Activated CD4-positive, alpha-beta T cell treated with anti-CD3 and anti-CD28 coated beads, Interleukin-2, amount 10 ng/mL, durations not matched to agents 24 days and 14 days (primary cell): ENCODE data around the gene RAB11FIP4. TPM values are rescaled to one million over a fixed set of nuclear protein-coding genes. Genes with fewer than 3 reads are reported as not detected.

Experiments
- DNase-seq: peaks from one replicate; pipeline ENCODE4 v3.0.0; 2022
- H3K27ac Mint-ChIP-seq: one replicate; pipeline ENCODE4 v1.8.0; 2022; ENCODE audit warnings: mild to moderate bottlenecking, mixed read lengths
- H3K27me3 Mint-ChIP-seq: one replicate; pipeline ENCODE4 v1.8.0; 2022; ENCODE audit warnings: mixed read lengths
- H3K36me3 Mint-ChIP-seq: one replicate; pipeline ENCODE4 v1.8.0; 2022; ENCODE audit warnings: low read depth, mild to moderate bottlenecking, mixed read lengths
- H3K4me1 Mint-ChIP-seq: one replicate; pipeline ENCODE4 v1.8.0; 2021; ENCODE audit warnings: mixed read lengths
- H3K4me3 Mint-ChIP-seq: one replicate; pipeline ENCODE4 v1.8.0; 2022; ENCODE audit warnings: mild to moderate bottlenecking, moderate library complexity, mixed read lengths
- H3K9me3 Mint-ChIP-seq: one replicate; pipeline ENCODE4 v1.8.0; 2021; ENCODE audit warnings: mixed read lengths
- intact Hi-C: fragments of 100-400 bp; cut with micrococcal nuclease; formaldehyde crosslinking; loops from one replicate; pipeline ENCODE4 v1.15.1; 2023
- total RNA-seq: library from RNA; stranded (reverse); gene quantifications from 2 replicates; pipeline ENCODE4 v1.2.3, GENCODE V29; 2022

Gene RAB11FIP4
- total RNA-seq, 1 donor from 2014 or later, result 24.3 TPM

DNA sequence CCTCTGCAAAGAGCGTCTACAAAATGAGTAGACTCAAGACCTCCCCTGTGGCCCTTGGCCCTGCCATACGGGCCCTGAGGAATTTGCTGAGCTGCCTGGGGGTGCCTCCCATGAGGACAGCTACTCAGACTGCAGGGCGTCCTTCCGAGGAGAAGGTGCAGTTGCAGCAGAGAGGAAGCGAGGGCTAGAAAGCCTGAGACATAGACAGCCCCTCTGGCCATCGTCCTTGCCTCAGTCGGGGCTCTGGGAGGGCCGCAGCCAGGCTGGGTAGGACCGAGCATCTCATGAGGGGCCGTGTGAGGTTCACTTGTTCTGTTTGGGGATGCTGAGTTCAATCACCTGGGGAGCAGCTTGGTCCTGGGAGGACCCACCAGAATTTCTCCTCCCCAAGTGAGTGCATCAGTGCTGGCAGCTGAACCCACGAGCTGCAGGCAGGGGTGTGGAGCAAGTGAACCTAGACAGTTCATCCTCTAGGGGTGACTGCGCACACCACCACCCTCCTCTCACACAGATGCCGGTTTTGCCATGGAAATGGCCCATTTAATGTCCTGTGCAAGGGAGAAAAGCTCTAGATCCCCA, 20.3 kb downstream of the RAB11FIP4 start:
- H3K4me1 Mint-ChIP-seq, result no peaks in the 10 kb centered on the region
- no peak for DNase-seq
- no peaks in the 10 kb centered on the region for H3K36me3 Mint-ChIP-seq
- H3K27ac Mint-ChIP-seq, result no peak overlapping the region
- no peaks in the 10 kb centered on the region for H3K9me3 Mint-ChIP-seq
- intact Hi-C loops, result no loop called here
- H3K4me3 Mint-ChIP-seq, result no peak overlapping the region
- peaks cover 12% of the 10 kb centered on the region for H3K27me3 Mint-ChIP-seq

DNA sequence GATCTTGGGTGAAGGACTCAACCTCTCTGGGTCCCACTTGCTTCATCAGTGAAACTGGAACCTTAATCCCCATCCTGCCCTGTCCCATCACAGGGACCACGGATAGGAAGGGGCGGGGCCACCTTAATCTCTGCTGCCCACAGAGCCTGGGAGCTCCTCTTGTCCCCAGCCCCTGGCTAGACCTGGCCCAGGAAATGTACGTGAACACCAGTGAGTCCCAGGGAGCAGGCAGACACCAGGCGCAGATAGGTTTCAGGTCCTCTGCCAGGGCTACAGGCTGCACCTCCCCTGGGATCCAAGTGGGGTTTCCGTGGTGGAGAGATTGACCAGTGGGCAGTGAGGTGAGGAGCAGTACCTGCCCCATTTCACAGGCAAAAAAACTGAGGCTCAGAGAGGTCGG, 21.0 kb downstream of the RAB11FIP4 start:
- H3K27ac Mint-ChIP-seq, result no peak overlapping the region
- DNase-seq, result no peak
- H3K9me3 Mint-ChIP-seq, result no peaks in the 10 kb centered on the region
- peaks cover 8% of the 10 kb centered on the region for H3K27me3 Mint-ChIP-seq
- H3K4me3 Mint-ChIP-seq, result no peak overlapping the region
- no peaks in the 10 kb centered on the region for H3K36me3 Mint-ChIP-seq
- intact Hi-C loops, result no loop called here
- H3K4me1 Mint-ChIP-seq, result no peaks in the 10 kb centered on the region

DNA sequence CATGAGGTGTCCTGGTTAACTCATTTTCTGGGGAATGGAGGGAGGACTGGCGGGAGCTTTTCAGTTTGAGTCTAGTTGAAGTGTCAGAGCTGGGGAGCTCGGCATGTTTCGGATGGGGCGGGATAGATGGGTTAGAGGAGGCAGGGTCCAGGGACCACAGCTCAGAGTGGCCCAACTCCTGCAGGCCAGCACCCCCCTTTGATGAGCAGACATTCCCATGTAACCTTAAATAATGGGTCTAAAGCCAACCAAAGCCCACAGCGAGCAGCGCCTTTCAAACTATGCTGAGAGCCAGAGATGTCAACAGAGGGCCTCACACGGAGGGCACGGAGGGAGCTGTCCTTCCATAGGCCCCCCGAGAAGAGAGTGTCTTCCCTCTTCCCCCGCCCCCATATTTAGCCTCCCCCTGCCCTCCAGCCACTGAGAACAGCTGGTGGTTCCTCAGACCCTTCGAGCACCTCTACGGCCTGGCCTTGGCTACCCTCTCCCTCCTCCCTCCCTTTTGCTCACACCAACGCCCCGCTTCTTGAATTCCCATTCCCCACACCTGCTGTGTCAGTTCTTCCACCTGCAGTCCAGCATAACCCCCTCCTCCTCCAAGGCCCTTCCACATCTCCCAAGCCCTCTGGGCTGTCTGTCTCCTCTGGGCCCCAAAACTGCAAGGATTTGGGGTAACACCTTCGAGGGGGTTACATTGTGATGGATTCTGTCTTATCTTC, 21.8 kb downstream of the RAB11FIP4 start:
- intact Hi-C loops, result no loop called here
- no peak overlapping the region for H3K27ac Mint-ChIP-seq
- no peak overlapping the region for H3K4me3 Mint-ChIP-seq
- H3K4me1 Mint-ChIP-seq, result no peaks in the 10 kb centered on the region
- H3K9me3 Mint-ChIP-seq, result no peaks in the 10 kb centered on the region
- DNase-seq, result no peak
- H3K36me3 Mint-ChIP-seq, result no peaks in the 10 kb centered on the region
- H3K27me3 Mint-ChIP-seq, result peaks cover 6% of the 10 kb centered on the region

DNA sequence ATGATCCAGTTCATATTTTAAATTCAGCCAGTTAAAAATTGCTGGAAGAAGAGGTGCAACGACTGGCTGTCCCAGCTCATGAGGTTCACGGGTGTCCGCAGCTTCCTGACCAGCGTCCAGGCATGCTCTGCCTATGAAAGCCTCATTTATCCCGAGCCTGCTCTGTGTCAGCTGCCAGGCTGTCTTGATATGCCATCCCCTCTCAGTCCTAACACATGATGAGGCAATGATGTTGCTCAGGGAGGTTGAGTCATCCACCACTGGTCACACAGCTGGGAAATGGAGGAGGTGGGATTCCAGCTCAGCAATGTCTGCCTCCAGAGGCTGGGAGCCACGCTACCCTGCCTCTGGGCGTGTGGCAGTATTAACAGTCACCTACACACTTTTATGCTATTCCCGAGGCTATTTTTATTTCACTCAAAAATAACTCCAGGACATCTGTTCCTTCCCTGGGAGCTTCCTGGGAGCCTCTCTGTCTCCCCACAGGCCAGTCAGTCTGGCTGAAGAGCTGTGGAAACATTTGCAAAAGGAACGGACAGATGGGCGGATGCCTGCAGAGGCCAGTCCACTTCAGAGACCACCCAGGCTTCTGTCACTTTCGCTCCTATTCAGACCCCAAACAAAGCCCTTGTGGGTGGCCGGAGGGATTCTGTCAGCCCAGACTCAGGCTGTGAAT, 22.5 kb downstream of the RAB11FIP4 start:
- Mint-ChIP-seq H3K27ac (no peak overlapping the region), H3K4me1 (no peaks in the 10 kb centered on the region), H3K9me3 (no peaks in the 10 kb centered on the region), H3K4me3 (no peak overlapping the region), H3K36me3 (no peaks in the 10 kb centered on the region), H3K27me3 (peaks cover 2% of the 10 kb centered on the region)
- intact Hi-C loops, result no loop called here
- DNase-seq, result no peak

DNA sequence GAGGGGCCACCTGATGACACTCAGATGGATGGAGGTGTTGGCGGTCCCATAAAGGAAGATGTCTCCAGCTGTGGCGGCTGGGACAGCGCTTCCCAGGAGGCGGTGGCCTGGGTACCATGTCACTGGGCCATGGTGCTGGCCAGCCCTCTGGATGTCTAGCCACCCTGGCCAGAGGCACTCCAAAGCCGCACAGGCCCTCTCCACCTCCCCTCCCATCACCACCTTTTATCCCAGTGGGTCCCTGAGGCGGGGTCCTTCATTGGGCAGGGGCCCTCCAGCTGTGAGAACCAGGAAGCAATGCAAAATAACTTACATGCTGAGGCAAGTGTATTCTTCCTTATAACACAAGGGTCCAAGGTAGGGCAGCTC, 23.1 kb downstream of the RAB11FIP4 start:
- Mint-ChIP-seq H3K4me1 (no peaks in the 10 kb centered on the region), H3K27ac (no peak overlapping the region), H3K9me3 (no peaks in the 10 kb centered on the region), H3K4me3 (no peak overlapping the region), H3K27me3 (peaks cover 2% of the 10 kb centered on the region), H3K36me3 (no peaks in the 10 kb centered on the region)
- DNase-seq, result no peak
- intact Hi-C loops, result no loop called here

- Mint-ChIP-seq H3K9me3 (no peaks in the 10 kb centered on the region), H3K4me1 (no peaks in the 10 kb centered on the region), H3K27me3 (peaks cover 2% of the 10 kb centered on the region), H3K27ac (no peak overlapping the region), H3K36me3 (no peaks in the 10 kb centered on the region), H3K4me3 (no peak overlapping the region)
- no peak for DNase-seq
- intact Hi-C loops, result no loop called here
Measured at GRCh38 chr17:31415004-31415454, 23.6 kb downstream of the RAB11FIP4 start.

- Mint-ChIP-seq H3K27me3 (peaks cover 2% of the 10 kb centered on the region), H3K27ac (no peak overlapping the region), H3K4me1 (no peaks in the 10 kb centered on the region), H3K4me3 (no peak overlapping the region), H3K9me3 (no peaks in the 10 kb centered on the region), H3K36me3 (no peaks in the 10 kb centered on the region)
- DNase-seq, result no peak
- intact Hi-C loops, result no loop called here
Measured at GRCh38 chr17:31415640-31416502, 24.4 kb downstream of the RAB11FIP4 start.

GRCh38 chr17:31416503-31416923, 25.0 kb downstream of the RAB11FIP4 start:
- Mint-ChIP-seq H3K9me3 (no peaks in the 10 kb centered on the region), H3K36me3 (no peaks in the 10 kb centered on the region), H3K27me3 (peaks cover 2% of the 10 kb centered on the region), H3K27ac (no peak overlapping the region), H3K4me3 (no peak overlapping the region), H3K4me1 (no peaks in the 10 kb centered on the region)
- DNase-seq, result no peak
- intact Hi-C loops, result no loop called here

DNA sequence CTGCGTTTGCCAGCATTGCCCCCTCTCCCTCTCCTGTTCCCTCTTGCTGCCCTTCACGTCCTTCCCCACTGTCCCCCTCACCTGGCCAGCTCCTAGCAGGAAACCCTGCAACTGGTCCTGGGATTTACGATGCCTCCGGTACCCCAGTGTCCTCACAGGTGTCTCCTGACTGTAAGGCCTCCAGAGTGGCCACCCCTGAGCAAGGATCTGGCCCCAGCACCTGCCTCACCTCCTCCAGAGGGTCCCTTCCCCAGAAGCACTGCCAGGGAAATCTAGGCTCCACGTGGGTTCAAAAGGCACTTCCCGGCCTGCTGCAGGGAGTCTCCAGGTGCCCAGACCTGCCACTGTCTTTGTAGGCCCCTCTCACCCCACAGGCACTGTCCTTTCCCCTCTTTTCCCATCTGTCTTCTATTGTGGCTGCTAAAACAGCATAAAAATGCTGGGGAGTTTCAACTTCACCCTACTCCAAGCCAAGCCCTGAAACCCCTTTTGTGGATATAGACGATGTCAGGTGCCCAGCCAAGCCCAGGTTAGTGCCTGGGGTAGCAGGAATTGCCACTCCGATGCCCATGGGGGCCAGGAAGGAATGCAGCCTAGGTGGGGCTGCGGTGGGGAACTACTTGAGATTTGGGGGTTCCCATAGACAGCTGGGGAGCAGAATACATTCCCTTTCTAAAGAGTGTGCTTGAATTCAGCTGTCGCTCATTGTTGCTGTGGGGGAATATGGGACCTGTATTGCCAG, 25.7 kb downstream of the RAB11FIP4 start:
- intact Hi-C loops, result no loop called here
- H3K9me3 Mint-ChIP-seq, result no peaks in the 10 kb centered on the region
- H3K4me3 Mint-ChIP-seq, result no peak overlapping the region
- no peaks in the 10 kb centered on the region for H3K4me1 Mint-ChIP-seq
- H3K36me3 Mint-ChIP-seq, result no peaks in the 10 kb centered on the region
- peaks cover 2% of the 10 kb centered on the region for H3K27me3 Mint-ChIP-seq
- DNase-seq, result no peak
- H3K27ac Mint-ChIP-seq, result no peak overlapping the region

GRCh38 chr17:31418773-31419350, 27.4 kb downstream of the RAB11FIP4 start:
- H3K27me3 Mint-ChIP-seq, result no peaks in the 10 kb centered on the region
- H3K9me3 Mint-ChIP-seq, result no peaks in the 10 kb centered on the region
- H3K36me3 Mint-ChIP-seq, result no peaks in the 10 kb centered on the region
- DNase-seq, result no peak
- no peaks in the 10 kb centered on the region for H3K4me1 Mint-ChIP-seq
- no peak overlapping the region for H3K4me3 Mint-ChIP-seq
- intact Hi-C loops, result no loop called here
- H3K27ac Mint-ChIP-seq, result no peak overlapping the region

DNA sequence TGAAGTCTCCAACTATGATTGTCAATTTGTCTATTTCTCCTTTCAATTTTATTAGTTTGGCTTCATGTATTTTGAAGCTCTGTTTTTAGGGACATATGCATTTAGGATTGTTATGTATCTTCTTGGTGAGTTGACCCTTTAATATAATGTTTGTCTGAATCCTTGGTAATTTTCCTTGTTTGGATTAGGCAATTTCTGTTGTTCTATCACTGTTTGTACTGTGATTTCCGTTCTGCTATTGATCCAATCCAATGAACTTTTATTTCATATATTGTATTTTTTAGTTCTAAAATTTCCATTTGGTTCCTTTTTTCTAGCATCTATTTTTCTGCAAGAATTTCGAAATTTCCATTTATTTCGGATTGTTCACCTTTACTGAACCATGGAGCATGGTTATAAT, 31.0 kb downstream of the RAB11FIP4 start:
- Mint-ChIP-seq H3K9me3 (no peaks in the 10 kb centered on the region), H3K36me3 (no peaks in the 10 kb centered on the region), H3K27ac (no peak overlapping the region), H3K27me3 (no peaks in the 10 kb centered on the region), H3K4me1 (no peaks in the 10 kb centered on the region), H3K4me3 (no peak overlapping the region)
- intact Hi-C loops, result no loop called here
- DNase-seq, result no peak

DNA sequence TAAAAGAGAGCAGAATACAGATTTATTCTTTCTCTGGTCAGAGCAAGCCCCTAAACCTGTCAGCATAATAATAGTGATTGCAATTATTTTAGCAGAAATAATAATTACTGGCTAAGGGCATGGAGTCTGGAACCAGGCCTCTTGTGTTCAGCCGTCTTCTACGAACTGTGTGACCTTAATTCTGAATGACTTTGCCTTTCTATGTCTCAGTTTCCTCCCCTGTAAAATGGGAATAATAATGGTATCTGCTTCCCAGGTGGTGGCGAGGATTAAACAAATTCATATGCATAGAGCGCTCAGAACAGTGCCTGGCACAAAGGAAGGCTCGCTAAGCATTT, 33.4 kb downstream of the RAB11FIP4 start:
- H3K9me3 Mint-ChIP-seq, result no peaks in the 10 kb centered on the region
- DNase-seq, result no peak
- H3K36me3 Mint-ChIP-seq, result no peaks in the 10 kb centered on the region
- intact Hi-C loops, result no loop called here
- no peaks in the 10 kb centered on the region for H3K4me1 Mint-ChIP-seq
- peaks cover 5% of the 10 kb centered on the region for H3K27me3 Mint-ChIP-seq
- no peak overlapping the region for H3K4me3 Mint-ChIP-seq
- no peak overlapping the region for H3K27ac Mint-ChIP-seq
